Stimulated activated CD4-positive, alpha-beta T cell treated with anti-CD3 and anti-CD28 coated beads, Interleukin-15, amount 100 ng/mL, for 24 hours (primary cell): Measurements from ENCODE around the gene HOXA2.
A peak's percentile ranks its signal among the peaks of the same experiment; 100 is the strongest.

Experiments
- DNase-seq: peaks from one replicate; pipeline ENCODE4 v3.0.0-alpha.2; 2020

The HOXA2 gene

GRCh38 chr7:27141137-27141922, 38.8 kb upstream of the HOXA2 start:
- no peak for DNase-seq

GRCh38 chr7:27140126-27140857, 37.8 kb upstream of the HOXA2 start:
- DNase-seq: no peak

GRCh38 chr7:27139334-27140125, 37.0 kb upstream of the HOXA2 start:
- DNase-seq: no peak

- DNase-seq: no peak
Observed at GRCh38 chr7:27138985-27139333, 36.5 kb upstream of the HOXA2 start.

- DNase-seq: no peak
Observed at GRCh38 chr7:27138472-27138871, 36.0 kb upstream of the HOXA2 start.

GRCh38 chr7:27137640-27138315, 35.3 kb upstream of the HOXA2 start:
- DNase-seq: no peak

GRCh38 chr7:27134392-27134791, 31.9 kb upstream of the HOXA2 start:
- DNase-seq: no peak

GRCh38 chr7:27133409-27134231, 31.1 kb upstream of the HOXA2 start:
- DNase-seq: no peak

- DNase-seq: no peak
Observed at GRCh38 chr7:27132978-27133377, 30.5 kb upstream of the HOXA2 start.

- no peak for DNase-seq
Observed at GRCh38 chr7:27132214-27132613, 29.7 kb upstream of the HOXA2 start.

GRCh38 chr7:27131390-27131819, 28.9 kb upstream of the HOXA2 start:
- no peak for DNase-seq

- DNase-seq: peak; percentile 77
Observed at GRCh38 chr7:27130540-27131389, 28.3 kb upstream of the HOXA2 start, which contains the start of gene HOXA4. Gene HOXA4, minus strand, starts transcription at chr7:27130757. Its CDS starts 24 bp downstream, at chr7:27130733.

- DNase-seq: no peak
Observed at GRCh38 chr7:27129729-27130539, 27.5 kb upstream of the HOXA2 start.

GRCh38 chr7:27128776-27129728, 26.6 kb upstream of the HOXA2 start:
- no peak for DNase-seq

GRCh38 chr7:27128034-27128433, 25.6 kb upstream of the HOXA2 start:
- DNase-seq: no peak

- no peak for DNase-seq
Observed at GRCh38 chr7:27126596-27127327, 24.3 kb upstream of the HOXA2 start.

GRCh38 chr7:27125986-27126394, 23.5 kb upstream of the HOXA2 start:
- no peak for DNase-seq
